HG03060 (cell line): ENCODE results near the gene ZFPM1.
"Not testable (repeated sequence)": the region's sequence is repeated elsewhere in the genome, so short reads cannot be mapped to it uniquely, and the experiment has no call there.

Experiments used
- ATAC-seq: cut with Tn5 transposase; IDR thresholded peaks from one replicate; pipeline ENCODE4 v1.9.1; 2021; ENCODE audit warnings: low read depth, moderate number of reproducible peaks; ENCODE audit not compliant: unreplicated experiment

The ZFPM1 gene

GRCh38 chr16:88477631-88478519 is 24.8 kb downstream of the ZFPM1 start:
- ATAC-seq = no peak

GRCh38 chr16:88478889-88479792 is 26.1 kb downstream of the ZFPM1 start:
- ATAC-seq = no peak

DNA sequence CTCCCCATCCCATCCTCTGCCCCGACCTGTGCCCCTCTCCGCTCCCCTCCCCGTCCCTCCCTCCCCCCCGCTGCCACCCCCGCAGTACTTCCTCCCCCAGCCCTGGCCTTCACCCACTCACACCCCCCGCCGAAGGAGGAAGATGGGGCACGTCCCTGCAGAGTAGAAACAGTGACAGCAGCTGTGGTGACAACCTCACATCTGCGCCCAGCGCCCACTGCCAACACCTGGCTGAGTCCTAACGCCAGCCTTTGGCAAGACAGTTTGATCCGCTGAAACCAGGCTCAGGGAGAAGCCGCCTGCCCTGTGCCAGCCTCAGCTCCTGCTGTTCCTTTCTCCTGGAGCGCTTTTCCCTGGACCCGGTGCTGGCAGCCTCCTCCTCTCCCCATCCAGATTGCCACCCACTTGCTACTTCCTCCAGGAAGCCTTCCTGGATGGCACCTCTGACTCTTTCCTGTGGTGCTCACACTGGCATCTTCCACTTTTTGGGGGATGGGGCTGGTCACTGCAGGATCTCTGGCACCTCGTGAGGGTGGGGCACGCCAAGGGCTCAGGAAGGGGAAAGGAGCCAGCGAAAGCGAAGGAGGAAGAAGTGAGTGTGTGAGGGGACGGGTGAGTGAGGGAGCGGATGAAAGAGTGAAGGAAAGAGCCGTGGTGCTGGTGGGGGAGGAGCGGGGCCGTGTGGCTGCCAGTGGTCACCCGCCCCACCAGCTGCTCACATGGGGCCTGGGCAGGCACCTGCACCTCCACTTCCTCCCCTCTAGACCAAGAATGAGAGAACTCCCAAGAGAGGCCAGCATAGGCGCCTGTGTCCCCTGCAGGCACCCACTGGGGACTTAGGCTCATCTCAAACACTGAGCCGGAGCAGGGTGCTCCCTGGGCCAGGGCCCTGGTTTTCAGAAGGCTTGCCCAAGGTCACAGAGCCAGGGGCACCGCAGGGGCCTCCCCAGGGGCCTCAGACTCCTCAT is 27.0 kb downstream of the ZFPM1 start:
- ATAC-seq = no peak

DNA sequence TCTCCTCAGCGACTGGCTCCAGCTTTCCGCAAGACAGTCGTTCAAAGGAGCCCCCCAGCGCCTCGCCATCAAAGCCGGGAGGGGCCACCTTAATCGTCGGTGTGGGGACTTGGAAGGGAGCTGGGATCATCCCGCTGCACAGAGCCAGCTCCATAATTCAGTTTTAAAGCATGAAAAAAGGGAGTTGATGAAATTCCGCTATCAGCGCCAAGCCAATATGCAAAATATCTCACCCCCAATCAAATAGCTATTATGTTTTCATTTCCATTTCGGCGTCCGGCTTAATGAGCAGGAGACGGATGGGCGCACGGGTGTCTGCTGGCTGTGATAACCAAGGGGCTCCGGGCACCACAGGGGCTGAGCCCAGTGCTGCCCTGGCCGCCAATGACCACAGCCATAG is 27.7 kb downstream of the ZFPM1 start:
- ATAC-seq = no peak

DNA sequence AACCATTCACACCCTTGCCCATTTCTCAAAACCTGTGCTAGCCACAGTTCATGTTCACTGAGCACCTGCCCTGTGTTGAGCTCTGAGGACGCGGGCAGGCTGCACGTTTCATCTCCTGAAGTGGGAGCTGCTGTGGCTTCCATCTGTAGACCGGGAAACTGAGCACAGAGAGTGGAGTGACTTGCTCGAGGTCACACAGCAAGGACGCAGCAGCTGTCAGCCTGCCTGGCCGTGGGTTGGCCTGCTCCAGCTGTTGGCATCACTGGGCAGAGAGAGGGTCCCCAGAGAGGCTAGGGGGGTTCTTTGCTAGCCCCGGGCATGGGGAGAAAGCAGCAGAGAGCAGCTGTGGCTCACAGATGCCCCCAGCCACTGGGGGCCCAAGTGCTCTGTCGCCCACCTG is 28.8 kb downstream of the ZFPM1 start:
- ATAC-seq = no peak

DNA sequence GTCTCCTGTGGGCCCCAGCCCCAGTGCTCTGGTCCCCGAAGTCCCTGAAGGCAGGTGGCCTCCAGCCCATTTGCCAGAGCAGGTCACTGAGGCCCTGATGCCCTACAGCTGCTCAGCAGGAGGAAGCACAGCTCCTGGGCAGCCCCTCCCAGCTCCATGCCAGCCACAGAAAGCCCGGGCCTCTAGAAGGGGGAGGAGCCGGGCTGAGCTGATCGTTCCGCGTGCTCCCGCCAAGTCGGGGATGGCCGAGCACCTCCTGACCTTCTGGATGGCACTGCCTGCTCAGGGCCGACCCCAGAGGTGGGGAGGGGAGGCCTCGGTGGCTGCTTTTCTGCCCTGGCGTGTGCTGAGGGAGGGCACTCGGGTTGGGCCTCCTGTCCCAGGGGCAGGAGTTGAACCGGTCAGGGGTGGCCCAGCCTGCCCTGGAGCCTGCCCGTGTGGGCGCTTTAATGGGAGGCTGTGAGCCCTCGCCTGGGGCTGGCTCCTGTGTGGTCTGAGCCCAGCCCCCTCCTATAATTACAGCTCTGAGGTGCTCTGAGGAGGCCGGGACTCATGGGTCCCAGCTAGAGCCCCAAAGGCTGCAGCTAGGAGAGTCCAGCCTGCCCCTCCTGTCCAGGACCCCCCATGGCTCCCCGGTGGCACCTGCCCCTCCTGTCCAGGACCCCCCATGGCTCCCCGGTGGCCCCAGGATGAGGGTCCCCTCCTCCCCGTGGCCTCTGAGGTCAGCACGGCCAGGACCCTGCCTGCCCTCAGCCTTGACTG is 29.7 kb downstream of the ZFPM1 start:
- ATAC-seq = no peak

- no peak for ATAC-seq
Measured at GRCh38 chr16:88483392-88483641, 30.2 kb downstream of the ZFPM1 start.

DNA sequence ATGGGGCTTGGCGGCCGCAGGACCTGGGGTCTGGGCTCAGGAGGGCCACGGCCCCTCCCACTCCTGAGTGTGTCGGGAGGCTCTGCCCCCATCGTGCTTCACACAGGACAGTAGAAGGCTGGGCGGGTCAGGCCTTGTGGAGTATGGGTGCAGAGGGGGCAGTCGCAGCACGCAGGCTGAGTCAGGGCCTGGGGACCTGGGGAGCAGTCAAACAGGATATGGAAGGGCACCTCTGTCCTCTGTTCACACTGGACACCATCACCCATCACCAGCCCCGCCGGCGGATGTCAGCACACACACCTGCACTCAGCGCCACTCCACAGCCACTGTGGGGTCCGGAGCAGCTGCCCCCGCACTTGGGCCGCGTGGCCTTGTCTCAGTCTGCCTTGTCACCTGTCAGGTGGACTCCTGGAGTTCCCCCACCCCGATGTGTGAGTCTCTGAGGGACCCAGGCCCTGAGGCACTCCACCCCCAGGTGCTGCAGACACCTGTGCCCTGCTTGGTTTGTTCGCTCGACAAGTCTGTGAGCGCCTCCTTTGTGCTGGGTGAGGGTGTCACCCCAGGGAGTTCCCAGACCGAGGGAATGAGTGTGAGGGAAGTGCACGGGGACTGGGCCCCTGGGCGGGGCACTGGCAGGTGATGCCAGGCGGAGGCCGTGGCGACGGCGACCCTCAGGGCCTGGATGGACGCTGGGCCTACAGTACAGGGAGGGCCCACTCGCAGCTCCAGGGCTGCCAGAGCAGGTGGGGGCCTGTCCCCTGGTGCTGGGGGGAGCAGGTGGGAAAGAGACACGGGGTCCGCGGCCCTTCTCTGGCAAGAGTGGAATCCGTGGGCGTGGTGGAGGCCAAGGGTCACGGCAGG is 31.7 kb downstream of the ZFPM1 start:
- no peak for ATAC-seq

DNA sequence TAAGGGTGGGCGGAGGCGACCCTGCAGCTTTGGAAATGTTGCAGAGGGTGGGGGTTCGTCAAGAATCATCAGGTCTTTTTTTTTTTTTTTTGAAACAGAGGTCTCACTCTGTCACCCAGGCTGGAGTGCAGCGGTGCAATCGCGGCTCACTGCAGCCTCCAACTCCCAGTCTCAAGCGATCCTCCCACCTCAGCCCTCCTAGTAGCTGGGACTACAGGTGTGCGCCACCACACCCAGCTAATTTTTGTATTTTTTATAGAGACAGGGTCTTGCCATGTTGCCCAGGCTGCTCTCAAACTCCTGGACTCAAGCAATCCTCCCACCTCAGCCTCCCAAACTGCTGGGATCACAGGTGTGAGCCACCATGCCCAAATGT is 32.3 kb downstream of the ZFPM1 start:
- ATAC-seq = not testable (repeated sequence)

DNA sequence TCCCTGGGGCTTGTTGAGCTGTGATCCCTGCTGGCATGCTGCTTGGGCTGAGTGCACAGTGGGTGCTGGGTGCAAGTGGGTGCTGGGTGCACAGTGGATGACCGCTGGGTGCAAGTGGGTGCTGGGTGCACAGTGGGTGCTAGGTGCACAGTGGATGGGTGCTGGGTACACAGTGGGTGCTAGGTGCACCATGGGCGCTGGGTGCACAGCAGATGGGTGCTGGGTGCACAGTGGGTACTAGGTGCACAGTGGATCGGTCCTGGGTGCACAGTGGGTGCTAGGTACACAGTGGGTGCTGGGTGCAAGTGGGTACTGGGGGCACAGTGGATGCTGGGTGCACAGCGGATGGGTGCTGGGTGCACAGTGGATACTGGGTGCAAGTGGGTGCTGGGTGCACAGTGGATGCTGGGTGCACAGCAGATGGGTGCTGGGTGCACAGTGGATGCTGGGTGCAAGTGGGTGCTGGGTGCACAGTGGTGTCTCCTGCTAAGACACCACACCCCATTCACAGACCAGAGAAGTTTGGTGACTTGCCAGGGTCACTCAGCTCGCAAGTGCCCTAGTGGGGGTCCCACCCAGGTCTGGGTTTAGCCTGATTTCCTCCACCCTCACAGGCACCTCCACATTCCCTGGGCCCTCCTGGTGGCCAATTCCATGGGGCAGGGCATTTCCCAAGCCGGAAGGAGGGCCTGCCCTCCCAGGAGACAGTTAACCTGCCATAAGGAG is 33.5 kb downstream of the ZFPM1 start:
- no peak for ATAC-seq

GRCh38 chr16:88487124-88487432 is 34.0 kb downstream of the ZFPM1 start:
- ATAC-seq = no peak

DNA sequence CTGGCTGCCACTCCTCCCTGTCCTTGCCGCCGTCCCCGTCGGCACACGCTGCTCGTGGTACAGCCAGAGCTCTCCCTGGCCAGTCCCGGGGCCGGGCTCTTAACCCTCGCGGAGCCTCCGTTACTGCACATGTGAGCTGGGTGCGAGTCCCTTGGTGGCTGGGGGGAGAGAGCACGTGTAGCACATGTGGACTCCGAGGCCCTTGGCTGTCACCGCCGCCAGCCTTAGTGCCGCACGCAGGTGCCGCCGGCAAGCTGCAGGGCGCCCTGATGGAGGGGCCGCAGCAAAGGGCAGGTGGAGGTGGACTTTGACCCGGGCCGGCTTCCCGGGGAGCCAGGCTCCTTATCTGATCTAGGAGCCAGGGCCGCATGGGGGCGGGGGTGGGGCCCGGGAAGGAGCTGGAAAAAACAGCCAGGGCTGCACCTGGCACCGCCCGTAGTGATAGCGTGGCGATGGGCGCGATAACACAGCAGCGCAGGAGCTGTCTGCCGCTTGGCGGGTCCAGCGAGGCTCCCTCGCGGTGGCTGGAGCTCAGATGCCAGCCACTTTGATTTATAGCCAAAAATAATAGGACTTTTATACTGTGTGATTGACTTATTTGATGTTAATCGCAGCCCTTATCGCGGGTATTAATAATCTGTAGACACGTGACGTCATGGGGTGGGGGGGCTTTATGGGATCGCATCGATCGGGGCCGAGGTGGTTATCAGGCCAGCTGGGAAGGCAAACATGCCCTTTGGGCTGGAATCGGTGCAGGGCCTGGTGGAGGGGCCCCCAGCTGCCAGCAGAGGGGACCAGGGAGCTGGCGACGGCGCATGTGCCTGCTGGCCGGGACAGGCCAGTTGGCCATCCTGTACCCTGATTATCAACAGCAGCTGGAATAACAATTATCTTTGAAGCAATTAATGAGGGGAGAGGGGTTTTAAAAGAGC is 35.1 kb downstream of the ZFPM1 start:
- ATAC-seq = no peak

- ATAC-seq = no peak
Measured at GRCh38 chr16:88489163-88489741, 36.2 kb downstream of the ZFPM1 start.

DNA sequence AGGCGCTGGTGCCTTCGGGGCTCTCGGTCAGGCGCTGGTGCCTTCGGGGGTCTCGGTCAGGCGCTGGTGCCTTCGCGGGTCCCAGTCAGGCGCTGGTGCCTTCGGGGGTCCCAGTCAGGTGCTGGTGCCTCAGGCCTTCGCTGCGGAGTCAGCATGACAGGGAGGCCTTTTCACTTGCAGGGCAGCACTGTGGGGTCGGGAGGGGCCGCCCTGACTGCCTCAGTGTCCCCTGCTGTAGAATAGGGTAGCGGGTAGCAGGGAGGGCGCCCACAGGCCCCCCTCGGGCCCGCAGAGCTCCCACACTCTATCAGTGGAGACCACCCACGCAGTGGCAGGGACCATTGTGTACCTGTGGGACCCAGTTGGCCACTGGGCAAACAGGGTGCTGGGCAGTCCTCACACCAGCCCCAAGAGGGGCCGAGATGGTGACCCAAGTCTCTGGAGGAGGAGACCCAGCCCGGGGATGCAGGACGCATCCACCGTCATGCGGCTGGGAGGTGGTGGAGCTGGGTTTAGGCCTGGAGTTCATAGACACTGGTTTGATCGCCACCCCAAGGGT is 38.0 kb downstream of the ZFPM1 start:
- no peak for ATAC-seq

DNA sequence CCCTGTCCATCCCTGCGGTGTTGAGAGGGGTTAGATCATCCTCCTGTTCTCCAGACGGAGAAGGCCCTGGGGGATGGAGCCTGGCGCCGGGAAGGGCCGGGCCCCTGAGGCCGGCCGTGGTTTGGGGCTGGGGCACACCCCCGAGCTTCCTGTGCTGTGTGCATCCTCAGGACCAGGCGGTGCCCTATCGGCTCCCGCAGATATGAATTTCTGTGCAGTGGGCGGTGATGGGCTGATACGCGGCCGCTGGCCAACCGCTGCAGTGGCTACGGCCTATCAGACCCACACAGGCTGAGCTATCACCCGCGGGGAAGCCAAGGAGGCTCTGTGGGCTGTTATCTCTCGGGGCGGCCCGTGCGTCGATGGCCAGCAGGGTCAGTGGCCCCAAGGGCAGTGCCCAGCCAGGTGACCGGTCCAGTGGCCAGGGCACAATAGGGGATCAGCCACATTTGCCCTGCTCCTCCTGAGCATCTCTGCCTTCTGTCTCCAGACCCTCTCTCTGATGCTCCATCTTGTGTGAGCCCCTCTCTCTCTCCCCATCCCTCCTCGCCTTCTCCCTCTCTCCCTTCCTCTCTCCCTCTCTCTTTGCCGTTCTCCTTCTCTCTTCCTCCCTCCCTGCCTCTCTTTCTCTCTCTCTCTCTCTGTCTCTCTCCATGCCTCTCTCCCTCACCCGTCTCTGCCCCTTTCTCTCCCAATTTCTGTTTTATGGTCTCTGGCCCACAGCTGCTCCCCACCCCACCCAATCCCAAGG is 38.7 kb downstream of the ZFPM1 start:
- ATAC-seq = no peak

DNA sequence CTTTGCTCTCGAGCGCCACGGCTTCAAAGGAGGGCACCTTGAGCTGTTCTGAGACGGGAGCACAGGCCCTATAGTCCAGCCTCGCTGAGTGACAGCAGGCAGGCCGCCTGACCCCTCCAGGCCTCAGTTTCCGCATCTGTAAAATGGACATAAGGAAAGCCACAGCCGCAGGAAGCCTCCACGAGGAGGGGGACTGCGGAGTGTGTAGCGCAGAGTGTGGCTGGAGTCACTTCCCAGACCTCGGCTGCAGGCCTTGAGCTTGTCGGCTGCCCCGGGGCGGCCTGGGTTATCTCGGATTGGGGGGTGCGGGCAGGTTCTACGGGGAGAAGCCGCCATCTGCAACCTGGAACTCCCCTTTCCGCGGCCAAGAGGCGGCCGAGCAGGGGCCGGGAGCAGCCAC is 40.8 kb downstream of the ZFPM1 start:
- no peak for ATAC-seq
